Testis (tissue), 3 donors: ENCODE measurements around the gene PRKCA. TPM values are rescaled to one million over a fixed set of nuclear protein-coding genes. Genes with fewer than 3 reads are reported as not detected.

ENCODE experiments used
- DNase-seq: peaks from one replicate; pipeline ENCODE4 v3.0.0-alpha.2; 2019
- H3K27ac ChIP-seq, 2 donors: fragments of 200-600 bp; sonication (generic); one replicate each; pipeline ENCODE4 v1.5.1; 2019
- H3K27me3 ChIP-seq: fragments of 200-600 bp; sonication (generic); one replicate; pipeline ENCODE4 v1.5.1; 2019
- H3K36me3 ChIP-seq: fragments of 200-600 bp; sonication (generic); one replicate; pipeline ENCODE4 v1.5.1; 2017; ENCODE audit warnings: low read depth; ENCODE audit errors: missing control alignments
- H3K4me1 ChIP-seq: fragments of 200-600 bp; sonication (generic); one replicate; pipeline ENCODE4 v1.5.1; 2019
- H3K4me3 ChIP-seq, 2 donors: fragments of 200-600 bp; sonication (generic); one replicate each; pipeline ENCODE4 v1.5.1; 2017 to 2019
- H3K9me3 ChIP-seq: fragments of 200-600 bp; sonication (generic); one replicate; pipeline ENCODE4 v1.5.1; 2017
- POLR2A ChIP-seq: fragments of 450-650 bp; IDR thresholded peaks from one replicate; pipeline ENCODE4 v1.6.1; 2017; ENCODE audit warnings: antibody characterized with exemption, mild to moderate bottlenecking, moderate library complexity
- WGBS, 2 donors: methylation state at CpG; one replicate each; pipeline ENCODE4 v1.1.5; 2018; 5-methylcytosine and 5-hydroxymethylcytosine counted together
- intact Hi-C: fragments of 100-400 bp; cut with DNase I; formaldehyde crosslinking; loops from one replicate; pipeline ENCODE4 v1.15.1; 2023; ENCODE audit warnings: low total_unique reads
- polyA plus RNA-seq: library from polyadenylated mRNA; stranded (reverse); fragments of 350-450 nt; fragmentation: Illumina TruSeq; extraction: RNeasy Lipid Tissue Mini Kit (QIAGEN cat#74804); gene quantifications from one replicate; pipeline ENCODE4 v1.2.3, GENCODE V29; 2014; ENCODE audit warnings: low read depth, low replicate concordance; ENCODE audit not compliant: insufficient read depth
- total RNA-seq, 2 donors: library from RNA; depleted of rRNA; stranded (reverse); fragments of >200 nt; gene quantifications; one replicate each; pipeline ENCODE4 v1.2.3, GENCODE V29; 2016
- TF ChIP-seq, protein P1 (sequence below), 3 experiments: fragments of 450-650 bp in 2 of 3; fragments of 200-600 bp in 1 of 3; sonication (generic) in 1 of 3; IDR thresholded peaks; one replicate each; pipeline ENCODE4 v1.5.1; 2016 to 2019; ENCODE audit warnings: antibody characterized with exemption in 3 of 3, mild to moderate bottlenecking in 2 of 3, moderate library complexity in 1 of 3

PRKCA gene
- total and polyA plus RNA-seq, 3 donors from 2014 or later: 6.8 to 22.9 (median 15.4) TPM

- WGBS, 2 donors: 90 to 96% methylated on average over 3 of the region's 3 CpGs
- Histone ChIP-seq H3K4me1 (peaks cover 4% of the 10 kb centered on the region), H3K27me3 (no peaks in the 10 kb centered on the region), H3K4me3 (no peak overlapping the region), H3K27ac (no peak overlapping the region), H3K9me3 (no peaks in the 10 kb centered on the region), H3K36me3 (no peaks in the 10 kb centered on the region)
- TF ChIP-seq POLR2A: no peak
- TF ChIP-seq, protein P1, sequence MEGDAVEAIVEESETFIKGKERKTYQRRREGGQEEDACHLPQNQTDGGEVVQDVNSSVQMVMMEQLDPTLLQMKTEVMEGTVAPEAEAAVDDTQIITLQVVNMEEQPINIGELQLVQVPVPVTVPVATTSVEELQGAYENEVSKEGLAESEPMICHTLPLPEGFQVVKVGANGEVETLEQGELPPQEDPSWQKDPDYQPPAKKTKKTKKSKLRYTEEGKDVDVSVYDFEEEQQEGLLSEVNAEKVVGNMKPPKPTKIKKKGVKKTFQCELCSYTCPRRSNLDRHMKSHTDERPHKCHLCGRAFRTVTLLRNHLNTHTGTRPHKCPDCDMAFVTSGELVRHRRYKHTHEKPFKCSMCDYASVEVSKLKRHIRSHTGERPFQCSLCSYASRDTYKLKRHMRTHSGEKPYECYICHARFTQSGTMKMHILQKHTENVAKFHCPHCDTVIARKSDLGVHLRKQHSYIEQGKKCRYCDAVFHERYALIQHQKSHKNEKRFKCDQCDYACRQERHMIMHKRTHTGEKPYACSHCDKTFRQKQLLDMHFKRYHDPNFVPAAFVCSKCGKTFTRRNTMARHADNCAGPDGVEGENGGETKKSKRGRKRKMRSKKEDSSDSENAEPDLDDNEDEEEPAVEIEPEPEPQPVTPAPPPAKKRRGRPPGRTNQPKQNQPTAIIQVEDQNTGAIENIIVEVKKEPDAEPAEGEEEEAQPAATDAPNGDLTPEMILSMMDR (IDR thresholded peaks at IDR 0.05): no peak
- intact Hi-C loops: no loop called here
- no peak for DNase-seq
These were observed 367.8 kb downstream of the PRKCA start for GRCh38 chr17:66670206-66670605.

DNA sequence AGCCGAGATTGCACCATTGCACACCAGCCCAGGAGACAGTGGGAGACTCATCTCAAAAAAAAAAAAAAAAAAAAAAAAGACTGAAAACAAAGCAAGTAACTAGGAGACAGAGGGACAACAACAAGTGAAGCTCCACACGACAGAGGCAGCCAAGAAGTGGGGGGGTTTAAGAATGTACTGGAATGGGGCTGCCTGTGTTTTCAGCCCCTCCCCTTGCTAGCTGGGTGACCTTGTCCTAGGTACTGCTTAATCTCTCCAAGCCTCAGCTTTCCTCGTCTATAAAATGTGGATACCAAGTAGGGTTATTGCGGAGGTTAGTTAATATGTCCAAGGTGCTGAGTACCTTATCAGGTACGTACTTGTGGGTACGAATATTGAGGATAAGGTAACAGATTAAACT, 368.7 kb downstream of the PRKCA start:
- Histone ChIP-seq H3K9me3 (no peaks in the 10 kb centered on the region), H3K4me3 (no peak overlapping the region), H3K27ac (no peak overlapping the region), H3K4me1 (peaks cover 9% of the 10 kb centered on the region), H3K36me3 (no peaks in the 10 kb centered on the region), H3K27me3 (no peaks in the 10 kb centered on the region)
- intact Hi-C loops: no loop called here
- no peak for DNase-seq
- WGBS, 2 donors: 62 to 72% methylated on average over 5 to 6 of the region's 6 CpGs
- TF ChIP-seq, protein P1 (IDR thresholded peaks at IDR 0.05): no peak
- no peak for TF ChIP-seq POLR2A

- no peak for TF ChIP-seq POLR2A
- TF ChIP-seq, protein P1 (IDR thresholded peaks at IDR 0.05): peak; percentile 48 to 78 (median 67)
- peak overlapping the region; percentile 9 to 96 for H3K27ac ChIP-seq
- H3K4me1 ChIP-seq: peaks cover 9% of the 10 kb centered on the region
- WGBS, 2 donors: 31 to 45% methylated on average over 8 of the region's 8 CpGs
- H3K36me3 ChIP-seq: no peaks in the 10 kb centered on the region
- H3K9me3 ChIP-seq: no peaks in the 10 kb centered on the region
- no peaks in the 10 kb centered on the region for H3K27me3 ChIP-seq
- H3K4me3 ChIP-seq: no peak overlapping the region
- intact Hi-C loops: no loop called here
- peak; percentile 64 for DNase-seq
These were observed 371.4 kb downstream of the PRKCA start for GRCh38 chr17:66673668-66674276.

DNA sequence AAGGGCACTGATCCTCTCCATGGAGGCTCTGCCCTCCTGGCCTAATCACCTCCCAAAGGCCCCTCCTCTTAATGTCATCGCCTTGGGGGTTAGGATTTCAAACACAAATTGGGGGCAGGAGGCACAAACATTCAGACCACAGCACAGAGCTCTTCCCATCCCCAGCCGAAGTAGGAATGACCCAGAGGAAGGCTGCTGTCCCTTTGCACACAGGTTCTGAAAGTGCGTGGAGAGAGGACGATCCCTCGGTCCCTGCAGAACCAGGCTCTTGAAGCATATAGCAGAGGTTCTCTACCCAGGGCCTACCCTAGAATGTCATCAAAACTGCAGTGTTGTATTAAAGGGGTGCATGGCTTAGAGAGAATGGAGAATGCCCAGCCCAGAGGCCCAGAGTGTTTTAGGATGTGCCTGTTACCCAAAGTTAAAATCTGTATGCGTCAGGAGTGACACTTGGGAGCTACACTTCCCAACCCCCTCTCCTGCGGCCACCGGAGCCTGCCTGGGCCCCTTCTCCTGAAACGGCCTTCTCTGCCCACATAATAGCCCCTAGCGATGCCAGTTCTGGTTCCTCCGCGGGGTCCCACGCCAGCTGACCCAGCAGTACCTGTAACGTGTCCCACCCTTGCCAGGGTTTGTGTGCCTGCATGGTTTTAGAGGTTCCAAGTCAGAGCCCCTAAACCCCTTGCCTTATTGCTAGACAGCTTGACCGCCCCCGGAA, 373.0 kb downstream of the PRKCA start:
- no peak for DNase-seq
- 77 to 78% methylated on average over 8 to 16 of the region's 16 CpGs for WGBS, 2 donors
- TF ChIP-seq, protein P1 (IDR thresholded peaks at IDR 0.05): no peak
- no peak for TF ChIP-seq POLR2A
- intact Hi-C loops: no loop called here
- peaks cover 13% of the 10 kb centered on the region for H3K4me1 ChIP-seq
- H3K4me3 ChIP-seq: no peak overlapping the region
- H3K27me3 ChIP-seq: no peaks in the 10 kb centered on the region
- H3K9me3 ChIP-seq: no peaks in the 10 kb centered on the region
- H3K27ac ChIP-seq: peak overlapping the region; percentile 87 to 96
- no peaks in the 10 kb centered on the region for H3K36me3 ChIP-seq

GRCh38 chr17:66675991-66676371, 373.6 kb downstream of the PRKCA start:
- DNase-seq: peak; percentile 86
- H3K27me3 ChIP-seq: no peaks in the 10 kb centered on the region
- TF ChIP-seq, protein P1 (IDR thresholded peaks at IDR 0.05): no peak
- no peak for TF ChIP-seq POLR2A
- peak overlapping the region; percentile 87 to 96 for H3K27ac ChIP-seq
- H3K4me1 ChIP-seq: peaks cover 18% of the 10 kb centered on the region
- intact Hi-C loops: no loop called here
- H3K9me3 ChIP-seq: no peaks in the 10 kb centered on the region
- WGBS, 2 donors: 63 to 68% methylated on average over 14 to 17 of the region's 17 CpGs
- no peaks in the 10 kb centered on the region for H3K36me3 ChIP-seq
- no peak overlapping the region for H3K4me3 ChIP-seq
